IPS-20b (cell line): ENCODE data around the gene PRDM5.

Experiments used
- H3K27ac ChIP-seq: one replicate; pipeline ENCODE4 v1.5.1; 2013; ENCODE audit warnings: low read length
- H3K27me3 ChIP-seq: 2 replicates; pipeline ENCODE4 v1.6.1; 2013; ENCODE audit warnings: mild to moderate bottlenecking, low read length, inconsistent platforms; ENCODE audit not compliant: insufficient read depth
- H3K36me3 ChIP-seq: 2 replicates; pipeline ENCODE4 v1.6.1; 2013; ENCODE audit warnings: low read depth, mild to moderate bottlenecking, inconsistent platforms, low read length, moderate library complexity; ENCODE audit not compliant: insufficient read depth
- H3K4me1 ChIP-seq: 2 replicates; pipeline ENCODE4 v1.6.1; 2013; ENCODE audit warnings: mild to moderate bottlenecking, control low read depth, inconsistent platforms, low read length, moderate library complexity; ENCODE audit not compliant: insufficient read depth
- H3K4me3 ChIP-seq: 2 replicates; pipeline ENCODE4 v1.5.1; 2013; ENCODE audit warnings: mild to moderate bottlenecking, low read length, inconsistent platforms
- H3K9ac ChIP-seq: 2 replicates; pipeline ENCODE4 v1.6.1; 2013; ENCODE audit warnings: low read depth, mild to moderate bottlenecking, inconsistent platforms, low read length, moderate library complexity
- H3K9me3 ChIP-seq: 2 replicates; pipeline ENCODE4 v1.6.1; 2013; ENCODE audit warnings: mild to moderate bottlenecking, low read depth, low read length, inconsistent platforms; ENCODE audit not compliant: insufficient read depth

PRDM5 gene

GRCh38 chr4:120691106-120691505 is 231.4 kb downstream of the PRDM5 start:
- no peaks in the 10 kb centered on the region for H3K27me3 ChIP-seq

GRCh38 chr4:120688791-120689190 is 233.7 kb downstream of the PRDM5 start:
- H3K4me1 ChIP-seq, result 0 out of 2 replicates have a peak, but pooled peaks cover 3% of the 10 kb centered on the region
- H3K27me3 ChIP-seq, result no peaks in the 10 kb centered on the region
- H3K9ac ChIP-seq, result no peak overlapping the region
- H3K27ac ChIP-seq, result no peak overlapping the region
- no peak overlapping the region for H3K4me3 ChIP-seq
- H3K9me3 ChIP-seq, result no peaks in the 10 kb centered on the region
- no peaks in the 10 kb centered on the region for H3K36me3 ChIP-seq

More at GRCh38 chr4:120691106-120691505, 231.4 kb downstream of the PRDM5 start:
- Histone ChIP-seq H3K27ac (no peak overlapping the region), H3K4me1 (0 out of 2 replicates have a peak, but pooled peaks cover 2% of the 10 kb centered on the region), H3K9ac (no peak overlapping the region), H3K36me3 (no peaks in the 10 kb centered on the region), H3K9me3 (no peaks in the 10 kb centered on the region), H3K4me3 (no peak overlapping the region)

- H3K27ac ChIP-seq, result no peak overlapping the region
- H3K27me3 ChIP-seq, result no peaks in the 10 kb centered on the region
- H3K4me3 ChIP-seq, result no peak overlapping the region
- H3K36me3 ChIP-seq, result no peaks in the 10 kb centered on the region
- no peaks in the 10 kb centered on the region for H3K9me3 ChIP-seq
- H3K9ac ChIP-seq, result no peak overlapping the region
- 0 out of 2 replicates have a peak, but pooled peaks cover 3% of the 10 kb centered on the region for H3K4me1 ChIP-seq
Observed at GRCh38 chr4:120685756-120686278, 236.7 kb downstream of the PRDM5 start.

GRCh38 chr4:120683897-120684540 is 238.5 kb downstream of the PRDM5 start:
- H3K27me3 ChIP-seq, result no peaks in the 10 kb centered on the region
- H3K36me3 ChIP-seq, result no peaks in the 10 kb centered on the region
- H3K4me1 ChIP-seq, result 0 out of 2 replicates have a peak, but pooled peaks cover 3% of the 10 kb centered on the region
- H3K27ac ChIP-seq, result no peak overlapping the region
- H3K9ac ChIP-seq, result no peak overlapping the region
- no peak overlapping the region for H3K4me3 ChIP-seq
- no peaks in the 10 kb centered on the region for H3K9me3 ChIP-seq

GRCh38 chr4:120682981-120683380 is 239.5 kb downstream of the PRDM5 start:
- Histone ChIP-seq H3K27ac (no peak overlapping the region), H3K36me3 (no peaks in the 10 kb centered on the region)

GRCh38 chr4:120680647-120681228 is 241.8 kb downstream of the PRDM5 start:
- Histone ChIP-seq H3K9ac (no peak overlapping the region), H3K36me3 (no peaks in the 10 kb centered on the region), H3K4me3 (no peak overlapping the region), H3K27me3 (no peaks in the 10 kb centered on the region), H3K4me1 (no peaks in the 10 kb centered on the region), H3K27ac (no peak overlapping the region), H3K9me3 (no peaks in the 10 kb centered on the region)

More at GRCh38 chr4:120682981-120683380, 239.5 kb downstream of the PRDM5 start:
- no peaks in the 10 kb centered on the region for H3K27me3 ChIP-seq
- H3K4me3 ChIP-seq, result no peak overlapping the region
- 0 out of 2 replicates have a peak, but pooled peaks cover 3% of the 10 kb centered on the region for H3K4me1 ChIP-seq
- H3K9ac ChIP-seq, result no peak overlapping the region
- H3K9me3 ChIP-seq, result no peaks in the 10 kb centered on the region

- Histone ChIP-seq H3K36me3 (no peaks in the 10 kb centered on the region), H3K4me1 (no peaks in the 10 kb centered on the region; the same call in 1 of the 2 replicates), H3K27ac (no peak overlapping the region), H3K9ac (no peak overlapping the region), H3K27me3 (no peaks in the 10 kb centered on the region), H3K9me3 (no peaks in the 10 kb centered on the region), H3K4me3 (no peak overlapping the region)
Observed at GRCh38 chr4:120673696-120674095, 248.8 kb downstream of the PRDM5 start.

GRCh38 chr4:120672558-120673147 is 249.9 kb downstream of the PRDM5 start:
- Histone ChIP-seq H3K27ac (no peak overlapping the region), H3K27me3 (no peaks in the 10 kb centered on the region), H3K9me3 (no peaks in the 10 kb centered on the region), H3K4me3 (no peak overlapping the region), H3K4me1 (no peaks in the 10 kb centered on the region; the same call in 1 of the 2 replicates), H3K36me3 (no peaks in the 10 kb centered on the region), H3K9ac (no peak overlapping the region; the same call in 1 of the 2 replicates)

GRCh38 chr4:120672076-120672475 is 250.4 kb downstream of the PRDM5 start:
- Histone ChIP-seq H3K9ac (no peak overlapping the region), H3K4me1 (no peaks in the 10 kb centered on the region; the same call in 1 of the 2 replicates), H3K4me3 (no peak overlapping the region), H3K27ac (no peak overlapping the region), H3K9me3 (no peaks in the 10 kb centered on the region), H3K27me3 (no peaks in the 10 kb centered on the region), H3K36me3 (no peaks in the 10 kb centered on the region)

GRCh38 chr4:120671538-120671937 is 251.0 kb downstream of the PRDM5 start:
- Histone ChIP-seq H3K27me3 (no peaks in the 10 kb centered on the region), H3K4me3 (no peak overlapping the region), H3K9ac (no peak overlapping the region), H3K9me3 (no peaks in the 10 kb centered on the region), H3K27ac (no peak overlapping the region), H3K36me3 (no peaks in the 10 kb centered on the region), H3K4me1 (no peaks in the 10 kb centered on the region; the same call in 1 of the 2 replicates)

- H3K27ac ChIP-seq, result no peak overlapping the region
- no peak overlapping the region for H3K4me3 ChIP-seq
- no peaks in the 10 kb centered on the region for H3K27me3 ChIP-seq
- no peaks in the 10 kb centered on the region for H3K9me3 ChIP-seq
- no peaks in the 10 kb centered on the region for H3K36me3 ChIP-seq
- no peaks in the 10 kb centered on the region; the same call in 1 of the 2 replicates for H3K4me1 ChIP-seq
- H3K9ac ChIP-seq, result no peak overlapping the region
Observed at GRCh38 chr4:120667102-120667501, 255.4 kb downstream of the PRDM5 start.
